Lower lobe of right lung (tissue), 2 donors: ENCODE results near the gene SLC13A1. TPM values are rescaled to one million over a fixed set of nuclear protein-coding genes. Genes with fewer than 3 reads are reported as not detected.

Experiments used
- ATAC-seq, 2 donors: fragments of 200-7000 bp; cut with Tn5 transposase; one replicate each; pipeline ENCODE4 v1.9.1; 2020 to 2022; ENCODE audit warnings: mild to moderate bottlenecking in 2 of 2, moderate library complexity in 2 of 2
- DNase-seq: peaks from one replicate; pipeline ENCODE4 v3.0.0-alpha.2; 2020
- H3K27ac ChIP-seq: fragments of 200-600 bp; one replicate; pipeline ENCODE4 v1.8.0; 2022
- H3K27me3 ChIP-seq: fragments of 200-600 bp; one replicate; pipeline ENCODE4 v1.8.0; 2022; ENCODE audit warnings: low read depth
- H3K36me3 ChIP-seq: fragments of 200-600 bp; one replicate; pipeline ENCODE4 v1.8.0; 2022; ENCODE audit warnings: mild to moderate bottlenecking
- H3K4me1 ChIP-seq: fragments of 200-600 bp; one replicate; pipeline ENCODE4 v1.8.0; 2022
- H3K4me3 ChIP-seq: fragments of 200-600 bp; one replicate; pipeline ENCODE4 v1.8.0; 2022; ENCODE audit warnings: mild to moderate bottlenecking
- H3K9me3 ChIP-seq: fragments of 200-600 bp; one replicate; pipeline ENCODE4 v1.8.0; 2022
- CTCF ChIP-seq: fragments of 200-600 bp; IDR thresholded peaks from one replicate; pipeline ENCODE4 v1.8.0; 2022; ENCODE audit warnings: antibody characterized with exemption, mild to moderate bottlenecking
- intact Hi-C: fragments of 100-400 bp; cut with DNase I; formaldehyde crosslinking; loops from one replicate; pipeline ENCODE4 v1.11.0; 2022
- total RNA-seq: library from RNA; stranded (reverse); fragmentation: NEBNext Ultra II Directional; extraction: Animal tissue kit (Norgen Biotek cat#: 25700); gene quantifications from one replicate; pipeline ENCODE4 v1.2.1, GENCODE V29; 2021
- donor health status: DM: no; HTN: yes; CAD: no; lungs with severe emphysema.

Gene SLC13A1
- total RNA-seq, 1 donor from 2014 or later = not detected

- Histone ChIP-seq H3K9me3 (no peaks in the 10 kb centered on the region), H3K4me1 (no peaks in the 10 kb centered on the region), H3K36me3 (no peaks in the 10 kb centered on the region), H3K27me3 (no peaks in the 10 kb centered on the region), H3K27ac (no peak overlapping the region), H3K4me3 (no peak overlapping the region)
- no peak for TF ChIP-seq CTCF
- DNase-seq (no peak), ATAC-seq (no peak)
- intact Hi-C loops = no loop called here
Observed at GRCh38 chr7:123191132-123191531, 8.6 kb downstream of the SLC13A1 start.

- Histone ChIP-seq H3K4me3 (no peak overlapping the region), H3K4me1 (no peaks in the 10 kb centered on the region), H3K36me3 (no peaks in the 10 kb centered on the region), H3K27me3 (no peaks in the 10 kb centered on the region), H3K9me3 (no peaks in the 10 kb centered on the region), H3K27ac (no peak overlapping the region)
- DNase-seq (no peak), ATAC-seq (no peak)
- intact Hi-C loops = no loop called here
- TF ChIP-seq CTCF = no peak
Observed at GRCh38 chr7:123190109-123190831, 9.5 kb downstream of the SLC13A1 start.

GRCh38 chr7:123185756-123186155, 14.0 kb downstream of the SLC13A1 start:
- Histone ChIP-seq H3K27ac (no peak overlapping the region), H3K4me1 (no peaks in the 10 kb centered on the region), H3K36me3 (no peaks in the 10 kb centered on the region), H3K4me3 (no peak overlapping the region), H3K9me3 (no peaks in the 10 kb centered on the region), H3K27me3 (no peaks in the 10 kb centered on the region)
- no peak for DNase-seq
- no peak for ATAC-seq
- no peak for TF ChIP-seq CTCF
- intact Hi-C loops = no loop called here

GRCh38 chr7:123184271-123184670, 15.5 kb downstream of the SLC13A1 start:
- no peak for TF ChIP-seq CTCF
- ATAC-seq = no peak
- no peaks in the 10 kb centered on the region for H3K36me3 ChIP-seq
- no peaks in the 10 kb centered on the region for H3K4me1 ChIP-seq
- DNase-seq = no peak
- no peak overlapping the region for H3K27ac ChIP-seq
- H3K4me3 ChIP-seq = no peak overlapping the region
- H3K27me3 ChIP-seq = no peaks in the 10 kb centered on the region
- H3K9me3 ChIP-seq = no peaks in the 10 kb centered on the region
- intact Hi-C loops = no loop called here

GRCh38 chr7:123183431-123183830, 16.3 kb downstream of the SLC13A1 start:
- Histone ChIP-seq H3K36me3 (no peaks in the 10 kb centered on the region), H3K4me1 (no peaks in the 10 kb centered on the region), H3K9me3 (no peaks in the 10 kb centered on the region), H3K4me3 (no peak overlapping the region), H3K27ac (no peak overlapping the region), H3K27me3 (no peaks in the 10 kb centered on the region)
- DNase-seq (no peak), ATAC-seq (no peak)
- intact Hi-C loops = no loop called here
- no peak for TF ChIP-seq CTCF
